ENCODE measurements around the gene ZDHHC7.
"Not testable (repeated sequence)": the region's sequence is repeated elsewhere in the genome, so short reads cannot be mapped to it uniquely, and the experiment has no call there.

ZDHHC7 gene

DNA sequence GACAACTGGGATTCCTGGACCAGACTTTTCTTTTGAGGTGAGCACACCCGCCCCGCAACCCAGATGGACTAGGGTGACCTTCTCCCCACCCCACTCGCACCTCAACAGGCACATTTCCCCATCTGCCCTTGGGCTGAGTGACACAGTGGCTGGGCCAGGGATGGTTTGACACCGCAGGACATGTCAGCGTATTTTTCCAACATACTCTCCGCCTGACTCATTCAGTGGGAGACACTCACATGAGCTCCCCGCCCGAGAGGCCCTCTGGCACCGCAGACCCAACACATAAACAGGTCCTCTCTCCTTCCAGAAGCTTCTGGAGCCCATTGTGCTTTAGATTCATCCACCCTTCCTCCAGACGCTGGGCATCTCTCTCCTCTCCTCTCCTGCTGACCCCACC is 69.4 kb downstream of the ZDHHC7 start:
- peak; percentile 82 for DNase-seq (ENCODE audit: low spot score)
- peak; percentile 68 for FAIRE-seq

DNA sequence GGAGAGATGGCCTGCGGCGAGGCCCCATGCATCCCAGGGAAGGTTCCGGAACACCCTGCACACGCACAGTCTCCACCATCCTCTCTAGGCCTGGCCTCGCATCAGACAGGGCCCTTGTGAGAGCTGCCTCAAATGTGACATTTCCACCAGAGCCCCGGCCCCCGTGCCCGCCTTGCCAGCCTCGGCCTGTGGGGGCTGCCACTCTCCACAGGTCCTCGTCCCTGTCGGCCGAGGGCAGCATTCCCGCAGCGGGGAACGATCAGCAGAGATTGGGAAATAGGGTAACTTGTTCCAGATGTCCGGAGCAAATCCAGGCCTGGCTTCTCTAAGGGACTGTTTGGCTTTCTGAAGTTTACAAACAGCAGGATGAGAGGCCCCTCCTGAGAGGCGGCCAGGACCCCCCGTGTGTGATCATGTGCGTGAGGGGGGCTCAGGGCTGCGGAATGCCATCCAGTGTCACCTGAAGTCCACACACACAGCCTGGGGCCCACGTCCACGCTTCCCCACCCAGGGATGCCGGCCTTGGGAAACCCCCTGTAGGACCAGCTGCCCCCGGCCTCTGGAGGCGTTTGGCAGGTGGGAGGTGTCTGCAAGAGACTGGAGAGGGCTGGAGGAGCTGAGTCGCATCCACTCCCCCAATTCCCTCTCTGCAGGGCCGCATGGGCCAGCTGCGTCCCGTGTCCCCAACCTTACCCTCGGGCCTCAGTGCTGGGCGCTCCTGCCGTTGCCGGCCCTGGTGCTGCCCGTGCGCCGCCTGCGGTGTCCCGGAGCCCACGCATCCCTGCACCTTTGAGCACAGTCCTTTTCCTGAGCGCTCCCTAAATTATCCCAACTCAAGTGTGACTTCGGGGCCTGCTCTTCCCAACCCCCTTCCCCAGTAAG is 70.4 kb downstream of the ZDHHC7 start:
- FAIRE-seq (no peak), DNase-seq (ENCODE audit: low spot score) (no peak)

DNA sequence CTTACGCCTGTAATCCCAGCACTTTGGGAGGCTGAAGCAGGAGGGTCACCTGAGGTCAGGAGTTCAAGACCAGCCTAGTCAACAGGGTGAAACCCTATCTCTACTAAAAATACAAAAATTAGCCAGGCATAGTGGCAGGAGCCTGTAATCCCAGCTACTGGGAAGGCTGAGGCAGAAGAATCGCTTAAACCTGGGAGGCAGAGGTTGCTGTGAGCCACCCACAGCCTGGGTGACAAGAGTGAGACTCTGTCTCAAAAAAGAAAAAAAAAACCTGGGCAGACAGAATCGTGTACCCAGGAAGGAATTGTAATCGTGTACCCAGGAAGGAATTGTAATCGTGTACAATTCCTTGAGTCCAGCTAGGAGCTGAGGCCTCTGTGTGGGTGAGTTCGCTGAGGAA is 72.7 kb downstream of the ZDHHC7 start:
- FAIRE-seq; DNase-seq (ENCODE audit: low spot score): not testable (repeated sequence)

DNA sequence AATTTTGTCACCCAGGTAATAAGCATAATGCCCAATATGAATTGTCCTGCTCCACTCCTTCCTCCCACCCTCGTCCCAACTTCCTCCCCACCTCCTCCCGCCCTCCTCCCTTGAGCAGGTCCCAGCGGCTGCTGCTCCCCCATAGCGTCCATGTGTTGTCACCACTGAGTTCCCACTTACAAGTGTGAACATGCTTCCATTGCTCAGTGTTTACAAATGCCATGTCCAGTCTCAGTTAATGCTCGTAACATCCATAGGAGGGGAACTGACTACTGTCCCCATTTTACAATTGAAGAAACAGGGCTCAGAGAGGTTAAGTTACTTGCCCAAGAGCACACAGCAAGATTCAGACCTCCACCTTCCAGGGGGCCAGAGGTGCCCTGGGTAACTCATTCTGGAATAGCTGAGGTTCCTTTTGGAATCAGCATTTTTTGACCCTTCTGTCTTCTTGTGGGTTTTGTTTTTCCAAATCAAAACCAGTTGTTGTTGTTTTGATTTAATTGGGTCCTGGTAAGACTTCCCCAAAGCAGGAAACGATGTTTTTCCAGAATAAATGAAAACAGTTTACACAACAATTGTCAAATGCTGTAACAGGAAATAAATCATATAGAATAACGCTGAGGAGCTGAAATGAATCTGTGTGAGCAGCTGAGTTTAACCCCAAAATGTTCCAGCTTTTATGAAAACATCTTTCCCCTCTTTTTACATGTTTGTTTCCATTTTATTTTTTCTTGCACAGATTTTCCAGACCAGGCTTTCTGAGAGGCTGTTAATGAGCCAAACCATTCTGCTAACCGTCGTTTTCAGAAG is 73.9 kb downstream of the ZDHHC7 start:
- DNase-seq (ENCODE audit: low spot score) (no peak), FAIRE-seq (no peak)

DNA sequence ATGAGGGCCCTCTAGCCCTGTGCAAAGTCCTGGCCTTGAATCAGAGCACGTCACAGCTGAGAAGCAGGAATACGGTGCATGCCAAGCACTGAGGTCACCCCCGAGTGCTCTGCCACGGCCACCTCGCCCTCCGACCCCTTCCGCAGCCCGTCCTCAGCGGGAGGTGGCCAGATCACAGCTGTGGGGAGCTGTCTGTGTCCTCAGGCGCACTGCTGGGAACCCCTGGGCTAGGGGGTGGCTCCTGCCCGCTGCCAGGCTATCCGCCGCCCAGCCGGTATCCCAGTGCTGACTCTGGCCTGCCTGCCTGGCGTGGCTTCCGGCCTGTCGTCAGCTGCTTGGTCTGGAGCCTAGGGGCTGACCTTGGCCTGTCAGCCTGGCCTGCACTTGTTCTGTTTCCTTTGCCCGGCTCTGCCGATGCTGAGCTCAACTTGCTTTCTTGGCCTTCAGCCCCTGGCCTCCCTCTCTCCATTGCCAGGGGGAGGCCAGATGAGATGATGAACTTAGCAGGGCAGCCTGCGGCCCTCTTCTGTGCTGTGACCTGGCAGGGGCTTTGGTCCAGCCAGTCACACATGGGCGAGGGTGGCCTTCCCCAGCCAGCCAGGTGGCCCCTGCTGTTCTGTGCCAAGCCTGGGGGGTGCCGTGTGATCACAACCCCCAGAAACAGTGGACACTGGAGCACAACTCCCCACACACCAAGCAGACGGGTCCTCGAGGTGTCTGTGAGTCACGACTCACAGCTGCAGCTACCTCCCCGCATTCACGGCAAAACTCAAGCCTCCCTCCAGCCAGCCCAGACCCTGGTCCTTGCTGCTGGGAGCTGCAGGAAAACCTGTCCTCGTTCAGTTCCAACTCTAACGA is 77.3 kb downstream of the ZDHHC7 start:
- FAIRE-seq (no peak), DNase-seq (ENCODE audit: low spot score) (no peak)

DNA sequence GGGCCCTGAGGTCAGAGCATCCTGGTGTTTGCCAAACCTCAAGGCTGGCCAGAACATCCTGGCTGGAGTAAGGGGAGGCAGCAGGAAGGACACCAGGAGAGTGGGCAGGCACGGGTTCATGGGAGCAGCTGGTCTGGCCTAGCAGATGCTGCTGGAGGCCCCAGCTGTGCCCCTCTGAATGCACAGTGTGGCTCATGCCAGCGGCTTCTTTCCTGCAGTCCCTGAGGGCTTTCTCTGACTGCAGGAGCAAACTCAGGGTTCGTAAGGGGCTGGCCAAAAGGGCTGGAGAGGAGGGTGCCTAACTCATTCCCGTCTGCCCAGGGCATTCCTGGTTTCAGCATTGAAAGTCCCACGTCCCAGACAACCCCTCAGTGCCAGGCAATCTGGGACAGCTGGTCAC is 78.7 kb downstream of the ZDHHC7 start:
- DNase-seq (ENCODE audit: low spot score) (no peak), FAIRE-seq (no peak)

DNA sequence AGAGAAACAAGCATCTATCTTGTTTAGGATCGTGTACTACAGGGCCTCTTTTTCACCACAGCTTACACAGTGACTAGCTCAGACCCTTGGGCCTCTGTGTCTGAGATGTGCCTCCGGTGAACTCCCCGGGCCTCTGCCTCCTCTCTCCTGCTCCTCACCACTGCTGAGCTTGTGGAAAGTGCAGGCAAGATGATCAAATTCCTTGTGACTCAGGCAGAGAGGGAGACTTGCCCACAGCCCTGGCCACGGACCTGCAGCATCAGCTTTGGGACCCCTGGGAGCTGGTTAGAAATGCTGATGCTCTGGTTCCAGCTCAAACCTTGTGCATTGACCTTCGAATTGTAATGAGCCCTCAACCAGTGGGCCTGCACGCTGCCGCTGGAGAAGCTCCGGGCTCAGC is 79.8 kb downstream of the ZDHHC7 start:
- no peak for FAIRE-seq
- no peak for DNase-seq (ENCODE audit: low spot score)

DNA sequence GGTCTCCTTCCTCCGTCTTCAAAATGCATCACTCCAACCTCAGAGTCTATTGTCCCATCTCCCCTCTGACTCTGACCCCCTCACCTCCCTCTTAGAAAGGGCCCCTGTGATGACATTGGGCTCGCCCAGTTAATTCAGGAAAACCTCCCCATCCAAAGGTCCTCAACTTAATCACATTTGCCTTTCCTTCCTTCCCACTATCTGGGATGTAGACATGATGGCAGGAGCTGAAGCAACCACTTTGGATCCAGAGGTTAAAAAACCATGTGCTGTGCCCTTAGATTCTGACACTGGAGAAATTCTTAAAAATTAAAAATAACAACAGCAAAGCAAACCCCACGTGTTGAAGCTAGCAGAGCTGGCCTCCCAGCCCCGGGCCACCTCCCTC is 80.2 kb downstream of the ZDHHC7 start:
- no peak for FAIRE-seq
- DNase-seq (ENCODE audit: low spot score) = no peak

DNA sequence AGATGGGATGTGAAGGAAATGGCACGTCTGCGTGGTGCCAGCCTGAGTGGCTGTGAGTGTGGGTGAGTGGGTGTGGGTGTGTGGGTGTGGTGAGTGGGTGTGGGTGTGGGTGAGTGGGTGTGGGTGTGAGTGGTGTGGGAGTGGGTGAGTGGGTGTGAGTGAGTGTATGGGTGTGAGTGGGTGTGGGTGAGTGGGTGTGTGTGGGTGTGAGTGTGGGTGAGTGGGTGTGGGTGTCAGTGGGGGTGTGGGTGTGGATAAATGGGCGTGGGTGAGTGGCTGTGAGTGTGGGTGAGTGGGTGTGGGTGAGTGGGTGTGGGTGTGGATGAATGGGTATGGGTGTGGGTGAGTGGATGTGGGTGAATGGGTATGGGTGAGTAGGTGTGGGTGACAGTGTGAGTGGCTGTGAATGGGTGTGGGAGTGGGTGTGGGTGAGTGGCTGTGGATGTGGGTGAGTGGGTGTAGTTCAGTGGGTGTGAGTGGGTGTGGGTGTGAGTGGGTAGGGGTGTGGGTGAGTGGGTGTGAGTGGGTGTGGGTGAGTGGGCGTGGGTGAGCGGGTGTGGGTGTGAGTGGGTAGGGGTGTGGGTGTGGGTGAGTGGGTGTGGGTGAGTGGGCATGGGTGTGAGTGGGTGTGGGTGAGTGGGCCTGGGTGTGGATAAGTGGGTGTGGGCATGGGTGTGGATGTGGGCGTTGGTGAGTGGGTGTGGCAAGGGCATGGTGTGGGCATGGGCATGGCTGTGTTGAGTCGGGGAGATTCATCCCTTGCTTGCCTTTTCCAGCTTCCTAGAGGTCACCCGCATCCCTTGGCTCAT is 80.8 kb downstream of the ZDHHC7 start:
- DNase-seq (ENCODE audit: low spot score) (no peak), FAIRE-seq (peak; percentile 99)

DNA sequence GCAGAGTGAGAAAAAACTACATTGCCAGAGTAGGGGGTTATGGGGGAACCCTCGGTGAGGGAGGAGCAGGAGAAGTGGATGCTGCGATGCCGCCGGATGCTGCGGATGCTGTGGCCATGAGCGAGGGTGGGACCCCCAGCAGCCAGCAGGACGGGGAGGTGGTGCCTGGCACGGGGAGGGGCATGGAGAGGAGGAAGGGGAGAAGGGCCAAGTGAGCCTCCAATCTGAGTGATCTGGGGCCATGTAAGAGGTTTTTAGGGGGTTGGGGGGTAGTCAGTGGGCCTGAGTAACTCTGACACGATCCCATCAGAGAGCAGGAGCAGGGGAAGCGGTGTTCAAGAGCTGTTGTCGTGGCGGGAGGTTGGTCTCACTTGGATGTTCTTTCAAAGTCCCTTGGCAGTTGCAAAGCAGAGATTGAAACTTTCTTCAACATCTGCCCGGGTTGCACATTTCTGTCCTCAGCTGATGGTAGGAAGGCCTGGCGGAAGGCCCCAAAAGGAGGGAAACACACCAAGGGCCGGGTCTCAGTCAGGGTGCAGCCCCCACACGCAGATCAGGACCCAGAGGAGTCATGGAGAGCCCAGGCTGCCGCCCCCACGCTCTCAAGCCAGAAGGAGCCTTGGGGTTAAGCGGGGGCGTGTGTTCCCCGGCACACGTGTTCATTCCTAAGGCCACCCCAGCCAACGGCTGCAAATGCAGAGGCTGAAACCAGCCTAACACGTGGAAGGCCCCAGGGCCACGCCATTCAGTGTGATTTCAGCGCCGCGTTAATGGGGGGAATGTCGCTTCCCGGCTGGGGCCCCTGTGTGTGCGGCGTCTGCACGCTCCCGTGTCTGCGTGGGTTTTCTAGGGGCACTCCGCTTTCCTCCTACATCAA is 81.7 kb downstream of the ZDHHC7 start:
- no peak for DNase-seq (ENCODE audit: low spot score)
- no peak for FAIRE-seq

DNA sequence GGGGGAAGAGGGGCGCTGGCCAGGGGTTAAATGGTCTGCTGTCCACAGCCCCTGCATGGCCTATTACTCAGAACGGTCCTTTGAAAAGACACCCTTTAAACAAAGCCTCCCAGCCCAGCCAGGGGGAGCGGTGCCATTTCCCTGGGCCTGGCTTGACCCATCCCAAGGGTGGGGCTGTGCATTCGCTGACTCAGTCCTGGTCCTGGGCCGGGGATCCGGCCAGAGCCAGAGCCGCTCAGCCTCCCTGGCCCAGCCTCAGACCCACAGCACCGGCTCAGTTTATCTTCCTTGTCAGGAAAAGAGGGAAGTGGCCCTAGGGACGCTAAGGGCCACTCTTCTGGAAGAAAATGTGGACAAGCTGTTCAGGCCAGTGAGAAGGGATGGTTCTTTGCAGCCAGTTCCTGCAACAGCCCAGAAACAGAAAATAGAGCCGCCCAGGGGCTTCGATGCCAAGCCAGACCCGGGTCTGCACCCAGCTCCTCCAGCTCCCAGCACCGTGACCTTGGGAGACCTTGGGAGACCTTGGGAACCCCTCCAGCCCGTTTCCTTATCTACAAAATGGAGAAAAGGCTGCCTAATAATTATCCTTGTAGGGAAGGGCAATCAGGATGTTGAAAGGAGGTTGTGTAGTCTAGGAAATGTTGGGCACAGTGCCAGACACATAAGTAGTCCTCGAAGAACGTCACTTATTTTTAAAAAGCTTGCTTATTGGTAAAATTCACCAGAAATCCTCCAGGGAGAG is 82.5 kb downstream of the ZDHHC7 start:
- no peak for DNase-seq (ENCODE audit: low spot score)
- FAIRE-seq = no peak

DNA sequence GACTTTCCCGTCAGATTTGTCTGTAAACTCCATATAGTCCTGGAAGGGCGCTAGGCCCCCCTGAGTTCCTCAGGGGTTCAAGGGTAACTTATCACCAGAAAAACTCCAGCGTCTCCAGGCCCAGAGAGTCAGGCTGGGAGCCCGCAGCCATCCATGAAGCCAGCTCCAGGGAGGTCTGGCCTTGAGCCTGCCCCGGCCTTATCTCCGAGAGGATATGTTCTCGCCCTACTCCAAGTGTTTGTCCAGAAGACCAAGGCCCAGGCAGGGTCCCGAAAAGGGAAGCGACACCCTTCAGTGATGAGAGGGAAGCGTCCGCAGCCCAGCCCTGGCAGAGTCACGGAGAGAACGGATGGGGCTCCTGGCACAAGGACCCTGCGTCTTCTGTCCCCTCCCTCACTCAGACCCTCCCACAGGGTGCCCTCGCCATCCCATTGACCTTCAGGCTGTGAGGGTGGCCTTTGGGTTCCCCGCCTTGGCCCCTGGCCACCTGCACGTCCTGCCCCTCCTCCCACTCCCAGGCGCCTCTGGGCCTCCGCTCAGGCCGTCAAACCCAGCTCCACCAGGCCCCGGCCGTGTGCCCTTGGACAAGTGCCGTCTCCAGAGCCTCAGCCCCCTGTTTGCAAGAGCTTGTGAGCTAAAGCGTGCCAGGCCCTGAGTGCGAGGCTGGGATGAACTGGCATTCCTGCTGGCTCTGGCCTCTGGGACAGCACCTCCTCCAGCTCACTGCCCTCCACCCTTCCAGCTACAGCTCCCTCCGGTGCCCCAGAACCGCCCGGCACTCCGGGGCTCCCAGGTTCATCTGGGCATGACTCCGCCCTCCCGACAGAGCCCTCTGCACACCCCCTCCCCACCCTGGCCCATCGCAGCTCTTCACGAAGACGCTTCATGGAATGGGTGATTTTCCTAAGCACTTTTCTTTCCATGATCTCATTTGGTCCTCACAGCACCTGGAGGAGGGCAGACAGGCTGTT is 83.4 kb downstream of the ZDHHC7 start:
- FAIRE-seq = no peak
- DNase-seq (ENCODE audit: low spot score) = no peak

DNA sequence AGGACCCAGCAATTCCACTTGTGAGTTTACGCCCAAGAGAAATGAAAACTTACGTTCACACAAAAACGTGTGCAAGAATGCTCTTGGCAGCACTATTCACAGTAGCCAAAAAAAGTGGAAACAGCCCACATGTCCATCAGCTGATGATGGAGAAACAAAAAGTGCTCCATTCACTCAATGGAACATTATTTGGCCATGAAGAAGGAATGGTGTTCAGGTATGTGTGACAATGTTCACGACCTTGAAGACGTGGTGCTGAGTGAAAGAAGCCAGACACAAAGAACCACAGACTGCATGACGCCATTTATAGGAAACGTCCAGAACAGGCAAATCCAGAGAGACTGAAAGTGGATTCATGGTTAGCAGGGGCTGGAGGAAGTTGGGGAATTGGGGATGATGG is 84.9 kb downstream of the ZDHHC7 start:
- peak; percentile 40 for FAIRE-seq
- DNase-seq (ENCODE audit: low spot score) = no peak

DNA sequence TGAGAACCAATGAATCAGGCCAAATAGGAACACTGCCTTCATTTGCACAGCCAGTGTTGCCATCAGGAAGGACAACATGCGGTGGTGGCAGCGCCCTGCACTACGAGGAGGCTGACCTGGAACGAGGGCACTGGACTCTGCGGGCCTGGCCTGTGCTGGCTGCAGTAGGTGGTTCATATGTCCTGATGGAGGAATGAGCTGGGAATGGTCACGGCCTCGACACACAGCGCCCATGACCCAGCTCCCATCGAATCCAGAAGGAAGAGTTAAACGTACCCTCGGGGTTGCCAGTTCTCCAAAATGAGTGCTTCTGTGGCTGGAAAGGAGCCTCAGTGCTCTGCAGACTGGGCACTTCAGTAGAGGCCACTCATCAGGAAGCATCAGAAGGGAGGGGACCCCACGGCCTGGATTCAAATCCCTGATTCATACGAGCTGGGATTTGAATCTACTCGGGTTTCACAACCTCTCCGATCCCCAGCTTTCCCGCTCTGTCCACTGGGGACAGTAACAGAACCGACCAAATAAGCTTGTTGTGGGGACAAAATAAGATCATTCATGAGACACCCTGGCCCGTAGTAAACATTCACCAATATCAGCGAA is 85.5 kb downstream of the ZDHHC7 start:
- FAIRE-seq = no peak
- DNase-seq (ENCODE audit: low spot score) = no peak

DNA sequence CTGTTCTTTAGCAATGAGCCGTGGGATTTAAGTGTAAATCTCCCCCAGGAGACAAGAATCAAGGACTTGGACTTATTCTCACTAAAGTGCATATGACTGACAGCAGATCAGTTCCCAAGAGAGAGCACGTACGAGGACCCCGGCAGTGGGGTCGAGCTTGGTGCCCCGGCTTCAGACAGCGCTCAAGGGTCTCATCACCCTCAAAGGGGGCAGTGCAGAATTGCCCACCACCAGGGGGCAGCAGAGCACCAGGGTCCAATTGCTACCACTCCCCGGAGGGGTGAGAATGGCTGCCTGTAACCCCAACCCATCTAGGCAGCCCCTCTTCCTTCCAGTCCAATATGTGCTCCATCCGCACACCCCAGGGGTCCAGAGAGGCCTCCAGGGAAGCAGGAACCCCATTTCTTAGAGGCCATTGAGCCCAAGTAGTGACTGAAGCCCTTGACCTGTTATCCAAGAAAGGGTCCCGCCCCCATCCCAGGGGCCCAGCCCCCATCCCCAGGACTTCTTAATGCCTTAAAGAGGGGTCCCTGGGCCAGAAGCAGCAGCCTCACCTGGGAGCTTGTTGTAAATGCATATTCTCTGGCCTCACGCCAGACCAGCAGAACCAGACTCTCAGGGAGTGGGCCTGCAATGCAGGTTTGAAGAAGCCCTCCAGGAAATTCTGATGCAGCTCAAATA is 86.1 kb downstream of the ZDHHC7 start:
- no peak for FAIRE-seq

DNA sequence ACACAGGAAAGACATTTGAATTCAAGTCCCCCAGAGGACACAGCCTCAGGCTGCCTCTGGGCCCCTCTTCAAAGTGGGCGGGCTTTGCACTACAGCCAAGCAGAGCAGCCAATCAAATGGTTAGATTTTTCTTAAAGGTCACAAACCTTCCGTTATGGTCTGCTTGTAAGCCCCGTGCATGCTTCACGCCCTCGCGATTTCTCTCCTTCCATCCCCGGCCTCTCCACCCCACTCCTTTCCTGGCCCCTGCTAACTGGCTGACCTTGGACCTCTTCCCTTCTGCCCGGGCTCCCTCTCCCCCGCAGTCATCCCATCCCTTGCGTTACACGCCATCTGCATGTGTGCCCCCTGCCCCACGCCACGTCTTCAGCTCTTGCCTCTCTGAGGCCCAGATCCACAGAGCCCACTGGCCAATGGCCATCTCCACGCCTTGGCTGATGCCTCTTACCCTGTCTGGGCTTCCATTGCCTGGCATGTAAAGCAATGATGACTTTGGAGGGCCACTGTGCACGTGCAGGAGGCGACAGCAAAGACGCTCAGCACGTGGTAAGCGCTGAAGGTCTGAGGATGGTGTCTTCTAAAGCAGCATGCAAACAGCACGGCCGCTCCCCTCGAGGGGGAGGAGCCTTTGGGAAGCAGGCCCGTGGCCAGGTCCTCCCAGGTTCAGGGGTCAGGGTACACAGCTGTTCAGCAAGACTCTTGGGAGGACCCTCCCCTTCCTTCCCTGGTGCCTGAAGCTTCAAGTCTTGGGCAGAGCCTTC is 86.8 kb downstream of the ZDHHC7 start:
- DNase-seq (ENCODE audit: low spot score) = no peak
- no peak for FAIRE-seq

More for the DNA sequence above, 86.1 kb downstream of the ZDHHC7 start:
- DNase-seq (ENCODE audit: low spot score) = peak; percentile 65
